Activated naive CD4-positive, alpha-beta T cell treated with anti-CD3 and anti-CD28 coated beads, Interleukin-2, amount 50 U/mL, for 24 hours (primary cell): Measurements from ENCODE around the gene IFRD2.
"Not testable (repeated sequence)": the region's sequence is repeated elsewhere in the genome, so short reads cannot be mapped to it uniquely, and the experiment has no call there.

Experiments
- H3K27ac Mint-ChIP-seq: one replicate; pipeline ENCODE4 v1.8.0; 2021; ENCODE audit warnings: mild to moderate bottlenecking, mixed read lengths
- H3K27me3 Mint-ChIP-seq: one replicate; pipeline ENCODE4 v1.8.0; 2021; ENCODE audit warnings: mixed read lengths
- H3K36me3 Mint-ChIP-seq: one replicate; pipeline ENCODE4 v1.8.0; 2021; ENCODE audit warnings: mixed read lengths
- H3K4me1 Mint-ChIP-seq: one replicate; pipeline ENCODE4 v1.8.0; 2021; ENCODE audit warnings: mixed read lengths
- H3K4me3 Mint-ChIP-seq: one replicate; pipeline ENCODE4 v1.8.0; 2021; ENCODE audit warnings: mild to moderate bottlenecking, mixed read lengths
- H3K9me3 Mint-ChIP-seq: one replicate; pipeline ENCODE4 v1.8.0; 2021; ENCODE audit warnings: mixed read lengths

IFRD2 gene

GRCh38 chr3:50318163-50318562 lies 25.9 kb upstream of the IFRD2 start:
- no peaks in the 10 kb centered on the region for H3K36me3 Mint-ChIP-seq
- peaks cover 25% of the 10 kb centered on the region for H3K4me1 Mint-ChIP-seq
- H3K9me3 Mint-ChIP-seq: no peaks in the 10 kb centered on the region
- no peak overlapping the region for H3K4me3 Mint-ChIP-seq
- H3K27ac Mint-ChIP-seq: no peak overlapping the region
- no peaks in the 10 kb centered on the region for H3K27me3 Mint-ChIP-seq

DNA sequence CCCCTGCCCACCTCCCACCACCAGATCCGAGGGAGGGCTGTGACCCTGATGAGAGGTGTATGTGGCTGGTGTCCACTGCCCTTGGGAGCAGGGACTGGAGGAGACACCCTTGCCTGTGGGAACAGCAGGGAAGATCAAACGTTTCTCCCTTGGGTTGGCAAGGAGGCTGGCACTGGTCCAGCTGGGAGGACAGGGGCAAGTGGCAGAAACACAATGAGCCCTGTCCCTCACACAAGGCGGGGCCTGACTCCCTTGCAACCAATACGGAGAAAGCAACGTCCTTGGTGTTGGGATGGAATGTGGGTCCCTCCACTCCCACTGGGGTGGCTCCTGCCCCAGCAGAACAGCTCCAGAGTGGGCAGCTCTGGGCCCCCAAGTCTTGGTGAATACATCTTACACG lies 25.1 kb upstream of the IFRD2 start:
- H3K9me3 Mint-ChIP-seq: no peaks in the 10 kb centered on the region
- no peaks in the 10 kb centered on the region for H3K36me3 Mint-ChIP-seq
- H3K4me3 Mint-ChIP-seq: no peak overlapping the region
- no peak overlapping the region for H3K27ac Mint-ChIP-seq
- H3K27me3 Mint-ChIP-seq: no peaks in the 10 kb centered on the region
- peaks cover 25% of the 10 kb centered on the region for H3K4me1 Mint-ChIP-seq

- Mint-ChIP-seq H3K9me3 (no peaks in the 10 kb centered on the region), H3K27me3 (no peaks in the 10 kb centered on the region), H3K4me1 (peaks cover 25% of the 10 kb centered on the region), H3K4me3 (no peak overlapping the region), H3K36me3 (no peaks in the 10 kb centered on the region), H3K27ac (peak overlapping the region; percentile 51)
Observed at GRCh38 chr3:50316657-50317242, 24.5 kb upstream of the IFRD2 start.

GRCh38 chr3:50314816-50315215 lies 22.6 kb upstream of the IFRD2 start:
- H3K4me1 Mint-ChIP-seq: peaks cover 20% of the 10 kb centered on the region
- H3K27me3 Mint-ChIP-seq: no peaks in the 10 kb centered on the region
- no peaks in the 10 kb centered on the region for H3K36me3 Mint-ChIP-seq
- H3K4me3 Mint-ChIP-seq: no peak overlapping the region
- no peaks in the 10 kb centered on the region for H3K9me3 Mint-ChIP-seq
- no peak overlapping the region for H3K27ac Mint-ChIP-seq

DNA sequence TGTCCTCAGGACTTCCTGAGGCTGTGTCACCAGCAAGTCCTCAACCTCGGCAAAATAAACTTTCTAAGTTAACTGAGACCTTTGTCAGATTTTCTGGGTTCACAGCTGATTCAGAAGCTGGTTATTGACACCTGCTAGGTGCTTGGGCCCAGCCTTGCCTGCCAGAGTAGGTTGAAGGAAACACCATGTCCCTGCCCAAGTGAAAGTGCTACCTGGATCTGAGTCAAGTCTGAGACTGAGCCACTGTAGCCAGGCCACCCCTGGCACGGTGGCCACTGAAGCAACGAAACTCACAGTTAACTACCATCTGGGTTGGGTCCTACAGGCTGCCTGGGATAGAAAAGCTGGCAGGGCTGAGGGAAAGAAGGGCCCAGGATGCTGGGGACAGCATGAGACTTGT lies 22.1 kb upstream of the IFRD2 start:
- H3K27ac Mint-ChIP-seq: no peak overlapping the region
- no peaks in the 10 kb centered on the region for H3K27me3 Mint-ChIP-seq
- no peak overlapping the region for H3K4me3 Mint-ChIP-seq
- no peaks in the 10 kb centered on the region for H3K9me3 Mint-ChIP-seq
- H3K4me1 Mint-ChIP-seq: peaks cover 17% of the 10 kb centered on the region
- no peaks in the 10 kb centered on the region for H3K36me3 Mint-ChIP-seq

DNA sequence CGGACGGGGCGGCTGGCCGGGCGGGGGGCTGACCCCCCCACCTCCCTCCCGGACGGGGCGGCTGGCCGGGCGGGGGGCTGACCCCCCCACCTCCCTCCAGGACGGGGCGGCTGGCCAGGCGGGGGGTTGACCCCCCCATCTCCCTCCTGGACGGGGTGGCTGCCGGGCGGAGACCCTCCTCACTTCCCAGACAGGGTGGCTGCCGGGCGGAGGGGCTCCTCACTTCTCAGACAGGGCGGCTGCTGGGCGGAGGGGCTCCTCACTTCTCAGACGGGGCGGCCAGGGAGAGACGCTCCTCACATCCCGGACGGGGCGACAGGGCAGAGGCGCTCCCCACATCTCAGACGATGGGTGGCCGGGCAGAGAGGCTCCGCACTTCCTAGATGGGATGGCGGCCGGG lies 19.8 kb upstream of the IFRD2 start:
- not testable (repeated sequence) for H3K4me3 Mint-ChIP-seq, H3K9me3 Mint-ChIP-seq, H3K36me3 Mint-ChIP-seq, H3K27me3 Mint-ChIP-seq, H3K4me1 Mint-ChIP-seq, H3K27ac Mint-ChIP-seq

DNA sequence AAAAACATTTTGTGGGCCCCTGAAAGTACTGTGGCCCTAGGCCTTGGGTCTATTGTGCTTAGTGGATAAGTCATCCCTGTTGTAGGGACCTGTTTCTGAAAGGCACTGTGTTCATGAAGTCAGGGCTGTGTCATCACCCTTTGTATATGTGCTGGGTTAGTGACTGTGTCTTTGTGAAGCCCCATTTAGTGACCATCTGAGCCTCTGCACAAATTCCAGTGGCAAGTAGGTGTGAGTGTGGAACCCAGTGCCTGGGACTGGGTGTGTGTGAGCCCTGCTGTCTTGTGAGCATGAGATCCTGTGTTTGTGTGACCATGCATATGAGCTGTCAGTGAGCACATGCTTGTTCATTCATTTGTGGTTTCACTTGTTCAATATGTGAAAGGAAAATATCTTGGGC lies 12.4 kb upstream of the IFRD2 start:
- H3K27me3 Mint-ChIP-seq: no peaks in the 10 kb centered on the region
- H3K9me3 Mint-ChIP-seq: no peaks in the 10 kb centered on the region
- peaks cover 9% of the 10 kb centered on the region for H3K4me1 Mint-ChIP-seq
- no peak overlapping the region for H3K27ac Mint-ChIP-seq
- H3K36me3 Mint-ChIP-seq: no peaks in the 10 kb centered on the region
- no peak overlapping the region for H3K4me3 Mint-ChIP-seq

DNA sequence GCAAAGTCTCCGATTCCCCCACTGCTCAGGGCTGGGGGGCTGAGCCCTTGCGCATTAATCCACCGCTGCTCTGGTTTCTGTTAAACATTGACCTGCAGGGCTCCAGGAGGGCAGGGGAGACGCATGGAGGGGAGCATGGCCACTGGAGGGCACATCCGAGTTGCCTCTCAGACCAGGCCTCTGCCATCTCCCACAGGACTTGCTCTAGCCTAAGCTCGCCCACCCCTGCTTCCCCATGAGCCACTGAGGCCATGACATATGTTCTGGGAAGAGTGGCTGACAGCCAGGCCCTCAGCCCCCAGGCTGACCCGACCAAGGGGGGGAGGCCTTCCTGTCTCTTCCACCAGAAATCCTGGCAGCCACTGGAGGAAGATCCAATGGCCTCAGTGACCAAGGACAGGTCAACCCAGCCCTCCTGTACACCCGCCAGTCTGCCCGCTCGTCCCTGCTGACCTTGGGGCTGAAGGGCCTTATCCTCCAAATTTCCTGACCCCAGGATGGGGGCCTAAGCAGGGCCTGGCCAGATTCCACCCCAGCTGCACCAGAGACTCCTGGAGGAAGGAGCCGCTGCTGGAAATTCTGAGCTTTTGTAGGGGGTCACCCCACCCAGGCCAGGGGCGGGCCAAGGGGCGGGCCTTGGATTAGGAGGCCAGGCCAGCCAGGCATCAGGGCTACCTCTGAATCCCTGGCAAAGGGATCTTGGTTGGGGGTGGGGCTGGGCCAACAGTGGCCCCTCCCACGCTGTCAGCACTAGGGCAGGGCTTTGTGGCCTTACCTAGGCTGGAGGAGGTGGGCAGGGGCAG lies 11.0 kb upstream of the IFRD2 start, which contains the start of gene HYAL1:
Gene HYAL1 (minus strand): TSS at position 562 of the 803 bp plus-strand sequence. CDS start 618 bp downstream, outside the sequence.
- Mint-ChIP-seq H3K36me3 (no peaks in the 10 kb centered on the region), H3K27me3 (no peaks in the 10 kb centered on the region), H3K9me3 (no peaks in the 10 kb centered on the region), H3K4me3 (no peak within 1 kb of the TSS), H3K4me1 (peaks cover 16% of the 10 kb centered on the region), H3K27ac (no peak within 1 kb of the TSS)

- no peaks in the 10 kb centered on the region for H3K36me3 Mint-ChIP-seq
- peaks cover 23% of the 10 kb centered on the region for H3K4me1 Mint-ChIP-seq
- no peak overlapping the region for H3K4me3 Mint-ChIP-seq
- H3K9me3 Mint-ChIP-seq: no peaks in the 10 kb centered on the region
- no peaks in the 10 kb centered on the region for H3K27me3 Mint-ChIP-seq
- H3K27ac Mint-ChIP-seq: no peak overlapping the region
Observed at GRCh38 chr3:50302095-50303012, 10.1 kb upstream of the IFRD2 start.

DNA sequence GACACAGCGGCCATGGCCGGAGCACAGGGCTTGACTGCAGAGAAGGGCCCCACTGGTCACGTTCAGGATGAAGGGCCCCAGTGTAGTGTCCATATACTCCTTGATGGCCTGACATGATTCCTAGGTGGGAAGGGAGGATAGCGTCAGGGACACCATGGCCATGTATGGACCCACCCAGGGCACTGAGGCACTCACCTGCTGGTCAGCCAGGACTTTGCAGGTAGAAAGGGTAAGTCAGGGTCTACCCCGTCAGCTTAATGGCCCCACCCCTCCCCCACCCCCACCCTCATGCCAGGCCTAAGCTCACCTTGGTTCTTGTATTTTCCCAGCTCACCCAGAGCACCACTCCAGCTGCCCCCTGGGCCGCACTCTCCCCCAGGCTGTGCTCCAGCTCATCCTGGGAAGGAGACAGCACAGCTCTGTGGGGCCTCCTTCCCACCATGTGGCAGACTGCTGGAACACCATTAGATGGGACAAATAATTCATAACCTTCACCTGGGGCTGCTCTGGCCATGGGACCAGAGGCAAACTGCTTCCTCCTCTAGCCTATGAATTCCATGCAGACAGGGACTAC lies 8.5 kb upstream of the IFRD2 start:
- Mint-ChIP-seq H3K36me3 (no peaks in the 10 kb centered on the region), H3K27ac (no peak overlapping the region), H3K4me3 (peak overlapping the region; percentile 93), H3K4me1 (peaks cover 25% of the 10 kb centered on the region), H3K27me3 (no peaks in the 10 kb centered on the region), H3K9me3 (no peaks in the 10 kb centered on the region)

- Mint-ChIP-seq H3K9me3 (no peaks in the 10 kb centered on the region), H3K27ac (peak overlapping the region; percentile 80), H3K36me3 (no peaks in the 10 kb centered on the region), H3K27me3 (no peaks in the 10 kb centered on the region), H3K4me3 (peak overlapping the region; percentile 93), H3K4me1 (peaks cover 25% of the 10 kb centered on the region)
Observed at GRCh38 chr3:50299929-50300680, 7.9 kb upstream of the IFRD2 start.

GRCh38 chr3:50299638-50299928 lies 7.4 kb upstream of the IFRD2 start:
- Mint-ChIP-seq H3K36me3 (no peaks in the 10 kb centered on the region), H3K4me1 (peaks cover 25% of the 10 kb centered on the region), H3K9me3 (no peaks in the 10 kb centered on the region), H3K27ac (peak overlapping the region; percentile 80), H3K4me3 (peak overlapping the region; percentile 93), H3K27me3 (no peaks in the 10 kb centered on the region)

- H3K27me3 Mint-ChIP-seq: no peaks in the 10 kb centered on the region
- no peaks in the 10 kb centered on the region for H3K9me3 Mint-ChIP-seq
- no peaks in the 10 kb centered on the region for H3K36me3 Mint-ChIP-seq
- peaks cover 25% of the 10 kb centered on the region for H3K4me1 Mint-ChIP-seq
- H3K4me3 Mint-ChIP-seq: peak within 1 kb of the TSS; percentile 93
- H3K27ac Mint-ChIP-seq: peak within 1 kb of the TSS; percentile 97
Observed at GRCh38 chr3:50298836-50299637, 6.8 kb upstream of the IFRD2 start, which contains the start of the genes HYAL3 and NAA80. Gene HYAL3, minus strand, starts transcription at chr3:50299405. Its CDS starts 3,803 bp downstream, at chr3:50295602. Gene NAA80, minus strand, starts transcription at chr3:50299405. Its CDS starts 1,942 bp downstream, at chr3:50297463.
